Activated CD8-positive, alpha-beta memory T cell treated with anti-CD3 and anti-CD28 coated beads for 24 hours (primary cell): ENCODE data around the gene RRM1.
A peak's percentile ranks its signal among the peaks of the same experiment; 100 is the strongest.
"Not testable (repeated sequence)": the region's sequence is repeated elsewhere in the genome, so short reads cannot be mapped to it uniquely, and the experiment has no call there.

ENCODE experiments used
- DNase-seq: peaks from one replicate; pipeline ENCODE4 v3.0.0-alpha.2; 2020

RRM1 gene

DNA sequence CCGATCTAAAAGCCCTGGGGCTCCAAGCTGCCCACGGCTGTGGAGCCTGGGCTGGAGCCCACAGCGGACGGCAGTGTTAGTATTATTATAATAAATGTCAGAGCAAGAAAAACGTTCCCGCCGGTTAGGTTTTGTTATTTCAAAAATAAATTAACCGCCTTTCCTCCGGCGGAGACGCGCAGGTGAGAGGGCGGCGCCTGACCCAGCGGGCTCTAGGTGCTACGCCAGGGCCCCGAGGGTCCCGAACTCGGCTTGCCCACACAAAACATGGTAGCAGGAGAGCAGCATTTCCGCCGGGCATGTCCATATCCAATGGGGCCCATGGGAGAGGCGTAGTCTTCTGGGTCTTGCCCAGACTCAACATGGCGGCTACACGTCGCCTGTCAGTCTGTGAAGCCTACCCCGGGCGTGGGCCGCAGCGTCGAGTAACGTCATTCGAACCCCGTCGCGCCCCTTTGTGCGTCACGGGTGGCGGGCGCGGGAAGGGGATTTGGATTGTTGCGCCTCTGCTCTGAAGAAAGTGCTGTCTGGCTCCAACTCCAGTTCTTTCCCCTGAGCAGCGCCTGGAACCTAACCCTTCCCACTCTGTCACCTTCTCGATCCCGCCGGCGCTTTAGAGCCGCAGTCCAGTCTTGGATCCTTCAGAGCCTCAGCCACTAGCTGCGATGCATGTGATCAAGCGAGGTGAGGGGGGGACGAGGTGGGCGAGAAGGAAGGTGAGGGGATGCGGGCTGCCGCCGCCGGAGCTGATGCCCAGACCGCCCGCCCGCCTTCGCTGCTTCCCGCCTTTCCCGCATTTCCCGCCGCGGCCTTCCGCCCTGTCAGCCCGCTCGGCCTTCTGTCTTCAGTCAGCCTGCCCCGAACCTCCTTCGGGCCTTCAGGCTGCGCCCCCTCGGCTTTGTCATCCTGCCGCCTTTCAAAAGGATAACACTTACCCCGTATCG lies at the start of gene RRM1:
Gene RRM1, plus strand, starts transcription at position 452 of the 944 bp plus-strand sequence. Its CDS starts 214 bp downstream, at position 666.
- DNase-seq: peak; percentile 98

DNA sequence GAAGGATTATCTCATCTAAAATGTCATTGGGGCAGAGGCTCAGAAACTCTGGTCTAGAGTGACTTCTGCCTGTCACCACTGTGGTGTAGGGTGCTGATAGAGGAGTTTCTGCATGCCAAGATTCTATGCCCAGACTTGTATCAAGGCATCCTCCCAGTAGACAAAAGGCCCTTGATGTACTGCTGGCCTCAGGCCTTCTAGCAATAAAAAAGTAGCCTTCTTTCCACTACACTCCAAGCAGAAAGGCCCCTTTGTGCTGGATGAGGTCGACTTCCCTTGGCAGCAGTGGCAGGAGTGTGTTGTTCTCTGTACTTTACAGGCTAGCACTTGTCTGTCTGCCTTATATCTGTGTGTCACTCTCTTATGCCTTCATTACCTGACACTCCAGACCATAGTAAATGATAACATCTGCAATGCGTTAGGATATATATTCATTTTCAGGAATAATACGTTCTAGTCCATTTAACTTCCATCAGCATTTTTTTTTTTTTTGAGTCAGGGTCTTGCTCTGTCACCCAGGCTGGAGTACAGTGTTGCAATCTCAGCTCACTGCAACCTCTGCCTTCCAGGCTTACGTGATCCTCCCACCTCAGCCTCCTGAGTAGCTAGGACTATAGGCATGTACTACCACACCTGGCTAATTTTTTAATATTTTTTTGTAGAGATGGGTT lies 49.5 kb upstream of the RRM1 start:
- no peak for DNase-seq

DNA sequence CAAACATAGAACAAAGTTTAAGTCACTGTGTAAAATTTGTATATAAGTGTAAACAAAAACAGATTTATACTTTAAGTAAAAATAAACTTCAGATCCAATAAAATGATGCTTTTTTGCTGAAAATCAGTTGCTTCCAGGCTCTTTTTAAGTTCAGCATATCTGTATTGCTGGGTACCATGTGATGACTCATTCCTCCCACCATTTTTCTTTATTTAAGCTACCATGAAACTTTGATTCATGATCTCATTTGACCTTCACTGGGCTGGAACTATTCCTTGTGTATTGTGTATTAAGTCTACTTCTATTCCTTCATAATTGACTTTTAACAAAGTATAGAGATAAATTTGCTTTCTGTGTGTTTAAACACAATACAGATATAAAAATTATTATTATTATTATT lies 46.3 kb upstream of the RRM1 start:
- no peak for DNase-seq

DNA sequence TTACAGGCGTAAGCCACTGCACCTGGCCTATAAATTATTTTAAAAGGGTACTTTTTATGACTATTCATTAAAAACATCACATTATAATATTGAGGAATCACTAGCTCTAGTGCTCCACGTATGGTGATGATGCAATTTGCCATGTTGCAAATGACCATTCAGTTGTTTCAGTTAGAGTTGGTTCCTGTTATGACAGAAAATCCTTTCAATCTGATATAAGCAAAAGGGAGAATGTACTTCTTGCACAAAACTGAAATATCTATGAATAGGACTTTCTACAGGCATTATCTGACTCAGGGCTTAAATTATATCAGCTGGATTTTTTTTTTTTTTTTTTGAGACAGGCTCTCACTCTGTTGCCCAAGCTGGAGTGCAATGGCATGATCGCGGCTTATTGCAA lies 45.6 kb upstream of the RRM1 start:
- DNase-seq: no peak

DNA sequence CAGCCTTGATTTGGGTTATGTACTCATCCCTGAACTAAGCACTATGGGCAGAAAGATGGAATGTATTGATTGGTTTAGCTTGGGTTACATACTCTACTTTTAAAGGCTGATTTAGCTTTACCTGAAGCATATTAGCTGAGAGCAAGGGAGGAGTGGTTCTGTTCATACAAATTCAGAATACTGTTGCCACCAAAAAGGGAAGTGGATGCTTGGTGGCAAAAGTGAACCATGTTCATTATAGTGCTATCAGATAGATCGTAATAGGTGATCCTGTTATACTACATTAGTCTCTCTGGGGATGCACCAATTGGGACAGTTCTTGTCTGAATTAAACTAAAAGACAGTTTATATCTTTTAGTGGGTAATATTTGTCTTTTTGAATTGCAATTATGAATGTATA lies 44.5 kb upstream of the RRM1 start:
- DNase-seq: no peak

DNA sequence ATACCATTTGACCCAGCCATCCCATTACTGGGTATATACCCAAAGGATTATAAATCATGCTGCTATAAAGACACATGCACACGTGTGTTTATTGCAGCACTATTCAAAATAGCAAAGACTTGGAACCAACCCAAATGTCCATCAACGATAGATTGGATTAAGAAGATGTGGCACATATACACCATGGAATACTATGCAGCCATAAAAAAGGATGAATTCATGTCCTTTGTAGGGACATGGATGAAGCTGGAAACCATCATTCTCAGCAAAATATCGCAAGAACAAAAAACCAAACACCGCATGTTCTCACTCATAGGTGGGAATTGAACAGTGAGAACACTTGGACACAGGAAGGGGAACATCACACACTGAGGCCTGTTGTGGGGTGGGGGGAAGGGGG lies 41.4 kb upstream of the RRM1 start:
- not testable (repeated sequence) for DNase-seq

DNA sequence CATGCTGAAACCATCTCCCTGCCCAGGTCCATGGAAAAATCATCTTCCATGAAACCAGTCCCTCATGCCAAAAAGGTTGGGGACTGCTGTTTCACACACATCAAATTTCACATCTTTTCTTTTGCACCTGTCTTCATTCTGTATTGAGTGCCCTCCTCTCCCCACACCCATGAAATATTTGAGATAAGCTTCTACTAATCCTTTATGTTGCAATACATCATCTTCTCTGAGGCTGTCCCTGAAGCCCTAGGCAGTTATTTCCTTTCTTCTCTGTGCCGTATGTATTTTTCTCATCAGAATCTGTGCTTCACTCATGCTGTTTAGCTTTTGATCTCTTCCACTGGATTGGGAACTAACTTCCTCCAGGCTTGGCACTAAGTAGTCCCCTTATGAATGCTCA lies 40.0 kb upstream of the RRM1 start:
- DNase-seq: no peak

DNA sequence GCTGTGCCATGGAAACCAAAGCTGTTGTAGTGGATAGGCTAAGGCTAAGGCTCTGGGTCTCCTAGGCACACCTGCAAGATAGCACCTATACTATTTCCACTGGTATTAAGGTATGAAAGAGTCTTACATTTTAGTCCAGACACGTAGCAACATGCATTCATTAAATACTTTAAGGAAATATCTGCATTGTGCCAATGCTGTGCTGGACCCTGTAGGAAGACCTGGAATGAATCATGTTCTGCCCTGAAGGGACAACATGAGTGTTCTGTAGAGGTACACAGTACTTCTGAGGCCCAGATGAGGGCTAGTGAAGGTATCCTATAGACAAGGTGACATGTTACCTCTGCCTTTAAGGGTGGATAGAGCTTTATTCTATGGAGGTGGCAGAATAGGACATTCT lies 35.2 kb upstream of the RRM1 start:
- DNase-seq: no peak

DNA sequence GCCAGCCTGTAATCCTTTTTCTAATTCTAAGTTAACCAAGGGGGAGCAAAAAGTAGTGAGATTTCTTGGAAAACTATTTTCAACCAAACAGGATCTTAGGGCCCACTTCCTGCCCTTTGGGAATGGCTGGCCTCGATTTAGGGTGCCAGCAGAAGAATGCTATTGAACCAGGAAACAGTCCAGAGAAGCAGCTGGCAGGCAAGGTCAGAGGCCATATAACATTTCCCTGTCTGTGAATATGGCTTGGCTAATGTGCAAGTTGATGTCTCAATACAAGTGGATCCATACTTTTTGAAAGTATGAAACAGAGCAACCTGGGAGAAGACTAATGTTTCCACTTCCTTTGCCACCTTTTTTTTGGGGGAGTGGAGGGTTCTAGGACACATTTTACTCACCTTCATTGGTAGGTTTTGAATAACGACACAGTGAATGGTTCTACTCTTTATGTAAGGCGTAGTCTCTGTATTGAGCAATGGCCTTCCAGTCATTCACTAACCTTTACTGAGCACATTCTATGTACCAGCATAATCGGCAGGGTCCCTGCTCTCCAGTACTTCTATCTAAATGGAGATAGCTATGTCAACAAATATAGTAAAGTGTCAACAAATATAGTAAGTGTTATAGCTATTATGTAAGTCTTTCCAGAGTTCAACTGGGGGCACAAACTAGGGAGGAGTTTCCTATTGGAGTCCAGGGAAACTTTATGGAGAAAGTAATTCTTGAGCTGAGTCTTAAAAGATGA lies 34.2 kb upstream of the RRM1 start:
- DNase-seq: no peak

DNA sequence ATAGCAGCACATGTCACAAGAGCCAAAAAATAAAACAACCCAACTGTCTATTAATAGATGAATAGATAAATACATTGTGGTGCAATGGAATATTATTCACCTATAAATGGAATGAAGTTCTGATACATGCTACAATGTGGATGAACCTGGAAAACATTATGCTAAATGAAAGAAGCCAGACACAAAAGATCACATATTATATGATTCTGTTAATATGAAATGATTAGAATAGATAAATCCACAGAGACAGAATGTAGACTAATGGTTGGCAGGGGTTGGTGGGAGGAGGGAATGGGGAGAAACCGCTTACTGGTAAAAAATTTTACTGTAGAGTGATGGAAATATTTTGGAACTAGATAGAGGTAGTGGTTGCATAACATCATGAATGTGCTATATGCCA lies 32.9 kb upstream of the RRM1 start:
- no peak for DNase-seq

DNA sequence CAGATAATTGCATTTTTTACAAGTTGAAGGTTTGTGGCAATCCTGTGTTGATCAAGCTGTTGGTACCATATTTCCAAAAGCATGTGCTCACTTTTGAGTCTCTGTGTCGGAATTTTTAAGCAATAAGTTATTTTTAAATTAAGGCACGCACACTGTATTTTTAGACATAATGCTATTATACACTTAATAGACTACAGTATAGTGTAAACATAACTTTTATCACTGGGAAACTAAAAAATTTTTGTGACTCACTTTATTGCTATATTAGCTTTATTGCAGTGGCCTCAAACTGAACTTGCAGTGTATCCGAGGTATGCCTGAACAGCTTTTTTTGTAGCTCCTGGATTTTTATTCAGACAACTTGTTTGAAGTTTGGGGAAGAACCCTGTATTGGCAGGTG lies 31.3 kb upstream of the RRM1 start:
- no peak for DNase-seq

DNA sequence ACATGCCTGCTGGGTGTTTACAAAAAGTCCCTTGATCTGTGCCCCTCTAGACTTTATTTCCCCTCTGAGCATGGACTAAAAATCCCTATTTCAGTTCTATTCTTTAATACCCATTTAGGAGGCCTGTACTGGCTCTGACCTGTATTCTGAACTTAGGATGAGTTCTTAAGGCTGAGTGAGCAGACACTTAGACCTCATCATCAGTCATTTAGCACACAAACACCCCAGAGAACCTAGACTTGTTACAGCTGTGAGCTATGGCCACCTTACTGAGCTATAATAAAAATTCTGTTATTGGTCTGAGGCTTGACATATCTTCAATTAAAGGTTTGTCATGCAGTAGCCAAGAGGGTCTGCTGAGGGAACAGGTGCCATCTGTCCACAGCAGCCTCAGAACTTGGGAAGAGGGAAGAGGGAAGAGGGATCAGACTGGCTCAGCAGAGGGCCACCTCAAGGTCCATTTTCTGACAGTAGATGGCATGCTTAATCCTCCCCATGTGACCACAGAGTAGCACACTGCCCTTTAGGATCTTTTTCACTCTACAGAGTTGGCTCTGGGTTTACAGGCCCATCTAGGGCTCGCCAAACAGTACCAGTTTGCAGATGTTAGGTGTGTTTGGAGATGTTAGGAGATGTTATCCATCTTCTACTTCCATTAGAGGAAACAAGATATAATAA lies 30.2 kb upstream of the RRM1 start:
- DNase-seq: no peak

DNA sequence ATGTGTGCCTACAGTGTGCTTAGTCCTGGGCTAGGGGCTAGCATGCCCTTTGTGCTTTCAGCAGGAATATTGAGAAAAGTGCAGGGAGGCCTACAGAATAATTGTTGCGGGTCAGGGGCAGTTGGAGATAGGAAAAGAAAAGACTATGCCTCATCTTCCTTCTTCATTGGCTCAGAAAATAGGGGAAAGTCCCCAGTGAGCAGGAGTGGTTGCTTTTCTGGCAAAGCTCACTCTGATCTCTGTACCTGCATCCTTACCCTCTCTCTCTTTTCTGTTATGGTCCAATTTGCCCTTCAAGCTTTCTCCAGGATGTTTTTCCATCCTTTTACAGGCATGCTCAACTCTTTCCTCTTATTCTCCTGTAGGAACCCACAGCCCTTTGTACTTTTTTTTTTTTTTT lies 29.5 kb upstream of the RRM1 start:
- DNase-seq: no peak

DNA sequence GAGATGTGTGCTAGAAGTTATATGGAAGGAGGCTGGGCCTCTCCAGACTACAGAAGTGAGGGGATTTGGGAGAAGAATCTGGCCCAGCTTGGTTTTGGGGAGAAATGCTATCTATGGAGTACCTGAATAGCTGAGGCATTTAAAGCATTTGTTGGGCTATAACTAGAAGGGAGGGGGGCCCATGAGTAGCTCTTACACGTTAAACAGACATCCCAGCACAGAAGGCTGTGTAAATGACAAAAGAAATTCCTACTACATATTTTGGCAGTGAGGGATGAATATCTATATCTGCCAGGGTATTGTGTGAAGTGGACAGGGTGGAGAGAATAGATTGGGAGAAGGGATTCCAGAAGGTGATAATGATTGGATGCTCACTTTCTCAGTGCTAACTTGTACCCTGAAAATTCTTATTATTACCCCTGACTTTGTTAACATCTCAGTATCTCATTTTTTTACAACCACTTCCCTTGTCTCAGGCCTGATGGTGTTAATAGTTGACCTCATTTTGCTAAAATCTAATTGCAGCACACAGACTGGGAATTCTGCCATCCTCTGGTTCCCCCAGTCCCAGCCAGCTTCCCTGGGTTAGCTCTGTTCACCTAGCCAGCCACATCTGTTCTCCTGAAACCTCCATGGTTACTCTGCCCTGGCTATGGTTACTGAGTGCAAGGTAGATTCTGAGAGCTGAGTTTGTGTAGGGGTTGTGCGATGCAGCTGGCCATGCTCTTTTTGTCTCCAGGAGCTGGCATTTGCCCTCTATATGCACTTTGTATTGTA lies 28.8 kb upstream of the RRM1 start:
- DNase-seq: no peak

DNA sequence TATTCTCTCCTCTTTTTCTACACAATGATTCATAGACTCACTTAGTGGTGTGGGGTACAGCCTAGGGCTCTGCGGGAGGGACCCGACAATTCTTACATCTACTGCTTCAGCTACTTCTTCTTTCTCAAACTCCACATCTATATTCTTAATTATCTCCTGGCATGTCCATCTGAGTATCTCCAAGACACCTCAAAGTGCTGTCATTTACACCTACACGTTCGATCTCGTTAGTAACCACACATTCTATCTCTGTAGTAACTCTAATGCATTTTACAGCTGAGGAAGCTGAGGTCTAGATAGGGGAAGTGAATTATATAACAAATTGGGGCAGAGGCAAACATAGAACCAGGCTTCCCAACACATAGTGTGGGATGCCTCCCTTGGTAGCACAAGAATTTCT lies 27.7 kb upstream of the RRM1 start:
- no peak for DNase-seq

DNA sequence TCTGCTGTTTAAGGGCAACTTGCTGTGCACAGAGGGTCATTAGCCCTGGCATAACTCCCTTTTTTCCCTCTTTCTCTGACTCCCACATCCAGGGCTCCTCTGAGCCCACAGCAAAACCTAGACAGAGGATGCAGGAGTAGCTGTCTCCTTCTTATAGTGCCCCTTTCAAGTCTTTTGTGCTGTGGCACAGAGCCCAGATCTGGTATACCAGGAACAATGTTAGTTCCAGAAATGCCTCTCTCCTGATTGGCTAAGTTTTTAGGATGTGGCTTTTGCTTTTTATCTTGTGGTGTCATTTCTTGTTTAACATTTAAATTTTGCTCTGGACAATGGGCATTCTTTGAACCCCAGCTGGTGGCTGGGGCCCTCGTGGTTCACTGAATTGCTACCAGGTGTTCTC lies 25.6 kb upstream of the RRM1 start:
- no peak for DNase-seq

DNA sequence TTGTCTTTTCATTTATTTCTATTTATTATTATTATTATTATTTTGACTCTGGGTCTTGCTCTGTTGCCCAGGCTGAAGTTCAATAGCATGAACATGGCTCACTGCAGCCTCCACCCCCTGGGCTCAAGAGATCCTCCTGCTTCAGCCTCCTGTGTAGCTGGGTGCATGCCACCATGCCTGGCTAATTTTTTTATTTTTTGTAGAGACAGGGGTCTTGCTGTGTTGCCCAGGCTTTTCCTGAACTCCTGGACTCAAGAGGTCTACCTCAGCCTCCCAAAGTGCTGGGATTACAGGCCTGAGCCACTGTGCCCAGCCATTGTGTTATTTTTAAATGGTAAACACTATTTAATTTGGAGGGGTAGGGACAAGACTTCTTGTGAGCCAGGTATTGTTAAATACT lies 23.3 kb upstream of the RRM1 start:
- DNase-seq: no peak

DNA sequence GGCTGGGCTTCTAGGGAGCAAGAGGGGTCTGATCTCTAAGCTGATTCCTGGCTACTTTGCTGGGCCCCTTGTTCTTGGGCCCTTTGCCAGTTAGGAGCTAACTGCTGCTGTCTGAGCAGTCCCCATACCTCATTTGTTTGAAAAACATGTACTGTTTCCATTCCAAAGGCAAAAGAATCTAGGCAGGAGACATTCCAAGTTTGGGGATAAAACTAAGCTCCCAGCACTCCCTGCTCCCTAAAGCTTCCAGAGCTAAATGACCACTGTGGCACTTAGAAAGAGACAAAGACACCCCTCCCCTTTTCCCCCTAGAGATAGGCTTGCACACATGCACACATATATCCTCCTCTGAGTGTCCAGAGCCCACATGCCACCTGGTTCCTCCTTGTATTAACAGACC lies 22.7 kb upstream of the RRM1 start:
- DNase-seq: no peak

DNA sequence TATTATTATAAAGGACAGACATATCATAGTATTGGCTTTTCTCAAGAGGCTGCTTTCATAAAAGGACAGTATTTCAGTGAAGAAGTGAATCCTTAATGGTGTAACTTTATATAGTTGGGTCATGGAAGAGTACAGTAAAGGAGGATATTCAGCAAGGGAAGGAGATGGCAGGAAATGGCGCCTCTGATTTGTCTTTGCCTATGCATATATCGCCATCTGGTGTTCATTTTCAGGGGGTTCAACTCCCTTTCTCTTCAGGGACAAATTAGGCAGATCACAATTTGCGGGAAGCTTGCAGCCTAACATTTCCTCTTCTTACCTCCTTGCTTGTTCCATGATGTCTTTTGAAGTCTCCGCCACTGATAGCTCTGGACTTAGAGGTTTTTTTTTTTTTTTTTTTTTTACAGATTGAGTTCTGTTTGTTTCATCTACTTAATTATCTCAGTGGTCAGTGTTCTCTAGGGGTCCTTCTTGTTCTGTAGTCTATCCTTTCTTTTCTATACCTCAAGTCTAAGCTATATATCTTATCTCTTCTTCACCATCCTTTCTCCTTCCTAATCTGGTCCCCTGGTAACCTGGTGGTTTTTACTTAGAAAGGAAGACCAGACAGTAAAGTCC lies 21.8 kb upstream of the RRM1 start:
- DNase-seq: no peak

DNA sequence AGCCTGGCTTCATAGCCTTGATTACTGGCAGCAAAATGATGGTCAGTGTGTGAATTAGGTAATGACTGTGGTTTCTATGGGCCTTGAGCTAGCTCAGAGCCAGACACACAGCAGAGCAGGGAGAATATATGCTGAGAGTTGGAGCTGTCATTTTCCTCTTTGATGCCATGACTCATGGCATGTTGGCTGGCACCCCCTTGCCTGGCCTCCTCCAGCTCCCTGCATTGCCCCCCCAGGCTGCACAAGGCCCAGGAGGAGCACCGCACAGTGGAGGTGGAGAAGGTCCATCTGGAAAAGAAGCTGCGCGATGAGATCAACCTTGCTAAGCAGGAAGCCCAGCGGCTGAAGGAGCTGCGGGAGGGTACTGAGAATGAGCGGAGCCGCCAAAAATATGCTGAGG lies 20.3 kb upstream of the RRM1 start:
- no peak for DNase-seq

DNA sequence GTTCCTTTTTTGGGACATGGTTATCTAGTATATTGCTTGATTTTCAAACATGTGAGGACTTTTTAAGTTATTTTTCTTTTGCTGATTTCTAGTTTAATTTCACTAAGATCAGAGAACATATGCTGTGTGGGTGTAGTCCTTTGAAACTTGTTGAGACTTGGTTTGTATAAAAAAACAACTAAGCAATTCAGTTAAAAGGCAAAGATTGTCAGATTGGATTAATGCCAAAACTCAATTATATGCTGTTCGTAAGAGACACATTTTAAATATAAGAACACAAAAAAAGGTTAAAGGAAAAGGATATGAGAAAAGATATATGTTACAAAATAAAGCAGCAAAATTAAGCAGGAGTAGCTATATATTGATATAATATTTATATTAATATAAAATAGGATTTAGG lies 17.8 kb upstream of the RRM1 start:
- DNase-seq: no peak

DNA sequence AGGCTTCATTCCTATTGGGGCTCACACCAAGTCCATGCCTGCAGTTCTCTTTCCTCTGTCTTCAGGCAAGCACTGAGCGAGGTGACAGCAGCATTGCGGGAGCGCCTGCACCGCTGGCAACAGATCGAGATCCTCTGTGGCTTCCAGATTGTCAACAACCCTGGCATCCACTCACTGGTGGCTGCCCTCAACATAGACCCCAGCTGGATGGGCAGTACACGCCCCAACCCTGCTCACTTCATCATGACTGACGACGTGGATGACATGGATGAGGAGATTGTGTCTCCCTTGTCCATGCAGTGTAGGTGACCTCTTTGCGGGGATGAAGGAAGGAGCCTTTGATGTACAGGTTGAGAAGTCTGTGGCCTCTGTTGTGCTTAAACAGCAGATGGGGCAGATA lies 11.4 kb upstream of the RRM1 start:
- DNase-seq: no peak
